Measurements from ENCODE around the gene RALB.

RALB gene

GRCh38 chr2:120252225-120253020 lies at the start of gene RALB:
RALB (plus strand) TSS chr2:120252852; CDS start chr2:120278665, 25,813 bp downstream.
- in situ Hi-C loops (cut with HindIII; ENCODE audit: low sequenced_read_pairs) = no loop called here

GRCh38 chr2:120203251-120204021 lies 49.2 kb upstream of the RALB start:
- in situ Hi-C loops (cut with HindIII; ENCODE audit: low sequenced_read_pairs) = no loop called here

GRCh38 chr2:120204022-120204405 lies 48.6 kb upstream of the RALB start:
- in situ Hi-C loops (cut with HindIII; ENCODE audit: low sequenced_read_pairs) = no loop called here

GRCh38 chr2:120204417-120204816 lies 48.2 kb upstream of the RALB start:
- in situ Hi-C loops (cut with HindIII; ENCODE audit: low sequenced_read_pairs) = no loop called here

DNA sequence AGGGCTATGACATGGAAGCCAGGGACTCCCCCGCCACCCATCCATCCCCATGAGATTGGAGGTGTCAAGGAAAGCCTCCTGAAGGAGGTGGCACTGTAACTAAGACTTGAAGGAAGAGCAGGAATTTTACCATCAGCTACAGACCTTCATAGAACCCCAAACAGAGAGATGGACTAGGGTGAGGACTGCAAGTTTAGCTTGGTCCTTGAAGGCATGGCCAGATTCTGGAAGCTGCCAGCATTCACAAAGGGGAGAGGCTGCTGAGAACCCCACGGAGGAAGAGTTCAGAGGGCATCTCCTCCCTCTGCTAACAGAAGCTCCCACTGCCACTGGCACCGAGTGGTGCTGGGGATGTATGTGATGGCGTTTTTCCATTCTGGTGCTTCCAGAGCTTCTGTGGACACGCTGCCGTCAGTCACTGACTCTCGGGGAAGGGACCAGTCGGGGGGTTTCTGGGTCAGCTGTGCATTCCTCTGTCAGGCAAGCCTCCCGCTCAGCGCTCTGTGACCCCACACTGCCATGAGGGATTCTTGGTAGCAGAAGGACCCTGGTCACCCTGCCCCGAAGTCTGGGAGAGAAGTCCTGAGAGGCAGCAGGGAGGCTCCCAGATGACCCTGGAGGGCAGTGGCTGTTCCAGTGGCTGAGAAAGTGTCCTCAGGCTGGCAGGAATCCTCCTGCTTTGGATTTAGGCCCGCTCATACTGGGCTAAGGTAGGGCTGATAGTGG lies 47.5 kb upstream of the RALB start:
- in situ Hi-C loops (cut with HindIII; ENCODE audit: low sequenced_read_pairs) = no loop called here

- in situ Hi-C loops (cut with HindIII; ENCODE audit: low sequenced_read_pairs) = no loop called here
Observed at GRCh38 chr2:120206022-120206581, 46.5 kb upstream of the RALB start.

DNA sequence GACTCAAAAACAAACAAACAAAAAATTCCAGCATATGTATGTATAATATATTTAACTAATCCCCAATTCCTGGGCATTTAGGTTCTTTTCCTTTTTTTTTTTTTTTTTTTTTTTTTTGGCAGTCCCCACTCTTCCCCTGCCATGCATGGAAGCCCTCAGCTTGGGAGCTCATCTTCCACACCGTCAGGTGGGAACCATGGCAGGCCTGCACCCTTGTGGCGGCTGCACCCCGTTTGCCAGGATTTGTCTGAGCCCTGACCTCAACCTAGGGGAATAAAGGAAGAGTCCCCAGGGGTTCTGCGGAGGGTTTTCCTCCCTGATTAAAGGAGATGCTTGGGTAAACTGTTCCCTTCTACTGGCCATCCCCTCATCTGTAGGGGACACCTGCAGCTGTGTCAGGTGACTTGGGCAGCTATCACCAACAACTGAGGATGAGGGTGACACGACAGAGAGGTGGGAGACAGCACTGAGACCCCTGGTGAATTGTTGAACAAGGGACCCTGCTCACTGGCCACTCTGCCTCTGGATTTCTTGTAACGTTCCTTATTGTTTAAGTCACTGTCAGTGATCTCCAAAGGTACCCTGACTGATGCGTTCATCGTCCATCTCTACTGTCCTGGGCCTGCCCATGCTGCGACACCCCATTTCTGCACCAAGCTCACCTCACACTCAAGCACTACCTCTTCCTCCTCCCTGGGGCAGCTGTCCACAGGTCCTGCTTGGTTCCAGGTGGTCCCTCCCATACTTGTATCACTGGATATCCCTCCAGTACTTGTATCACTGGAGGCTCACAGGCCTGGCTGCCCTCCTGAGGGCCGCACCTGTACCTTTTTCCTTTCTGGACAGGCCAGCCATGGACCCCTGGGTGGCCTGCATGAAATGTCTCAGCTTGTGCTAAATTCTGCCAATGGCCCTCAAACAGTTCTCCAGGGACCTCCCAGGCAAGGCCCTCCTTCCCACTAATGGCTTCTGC lies 44.0 kb upstream of the RALB start:
- in situ Hi-C loops (cut with HindIII; ENCODE audit: low sequenced_read_pairs) = no loop called here

DNA sequence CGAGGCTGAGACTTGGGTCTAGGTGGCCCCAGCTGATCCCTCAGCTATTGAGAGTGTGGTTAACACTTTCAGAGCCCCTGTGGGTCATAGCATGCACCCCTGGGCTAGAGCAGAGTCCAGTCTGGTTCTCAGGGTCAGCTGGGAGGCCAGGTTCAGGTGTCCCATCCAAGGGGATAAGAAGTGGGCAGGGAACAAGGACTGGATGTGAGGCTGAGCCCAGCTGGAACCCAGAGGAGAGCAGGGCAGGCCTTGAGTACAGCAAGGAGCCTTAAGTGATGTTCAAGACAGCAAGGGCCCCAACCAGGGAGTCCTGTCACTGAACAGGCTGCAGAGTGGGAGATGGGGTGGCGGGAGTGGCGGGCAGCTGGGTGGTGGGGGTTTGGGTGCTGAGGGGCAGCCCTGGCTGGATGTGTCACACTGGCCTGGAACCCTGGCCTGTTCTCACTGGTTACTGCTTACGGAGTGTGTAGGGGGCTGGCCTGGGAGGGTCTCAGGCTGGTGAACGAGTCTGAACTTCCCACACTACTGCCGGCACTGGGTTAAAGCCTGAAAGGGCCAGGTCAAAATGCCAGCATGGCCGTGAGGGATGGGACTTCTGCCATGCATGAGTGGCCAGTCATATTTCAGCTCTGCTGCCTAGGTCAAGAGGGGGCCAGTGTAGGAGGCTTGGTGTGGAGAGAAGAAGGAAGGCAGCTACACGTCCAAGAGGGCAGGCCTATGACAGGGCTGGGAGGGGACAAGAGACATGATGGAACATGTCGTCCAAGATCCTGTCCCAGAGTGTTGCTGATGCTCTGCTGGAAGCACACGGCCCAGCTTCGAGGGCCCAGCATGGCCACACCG lies 43.0 kb upstream of the RALB start:
- in situ Hi-C loops (cut with HindIII; ENCODE audit: low sequenced_read_pairs) = no loop called here

DNA sequence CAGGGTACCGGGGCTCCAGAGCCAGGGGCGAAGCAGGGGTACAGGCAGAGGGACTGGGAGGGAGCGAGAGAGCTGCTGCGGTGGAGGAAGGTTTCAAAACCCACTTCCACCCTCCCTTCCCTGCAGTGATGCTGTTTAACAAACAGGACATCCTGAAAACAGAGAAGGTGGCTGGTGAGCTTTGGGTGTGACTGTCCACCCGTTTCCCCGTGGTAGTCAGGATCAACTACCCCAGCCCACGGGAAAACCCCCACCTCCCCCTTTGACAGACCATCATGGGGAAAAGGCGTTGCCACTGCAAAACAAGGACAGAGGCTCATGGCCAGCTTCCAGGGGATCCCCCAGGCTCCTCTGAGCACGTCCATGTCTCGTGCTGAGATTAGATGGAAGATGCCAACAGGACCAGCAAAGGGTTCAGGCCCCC lies 42.4 kb upstream of the RALB start:
- in situ Hi-C loops (cut with HindIII; ENCODE audit: low sequenced_read_pairs) = no loop called here

GRCh38 chr2:120218181-120218580 lies 34.5 kb upstream of the RALB start:
- in situ Hi-C loops (cut with HindIII; ENCODE audit: low sequenced_read_pairs) = no loop called here

- in situ Hi-C loops (cut with HindIII; ENCODE audit: low sequenced_read_pairs) = no loop called here
Observed at GRCh38 chr2:120219291-120219690, 33.4 kb upstream of the RALB start.

- in situ Hi-C loops (cut with HindIII; ENCODE audit: low sequenced_read_pairs) = no loop called here
Observed at GRCh38 chr2:120219766-120220165, 32.9 kb upstream of the RALB start.

DNA sequence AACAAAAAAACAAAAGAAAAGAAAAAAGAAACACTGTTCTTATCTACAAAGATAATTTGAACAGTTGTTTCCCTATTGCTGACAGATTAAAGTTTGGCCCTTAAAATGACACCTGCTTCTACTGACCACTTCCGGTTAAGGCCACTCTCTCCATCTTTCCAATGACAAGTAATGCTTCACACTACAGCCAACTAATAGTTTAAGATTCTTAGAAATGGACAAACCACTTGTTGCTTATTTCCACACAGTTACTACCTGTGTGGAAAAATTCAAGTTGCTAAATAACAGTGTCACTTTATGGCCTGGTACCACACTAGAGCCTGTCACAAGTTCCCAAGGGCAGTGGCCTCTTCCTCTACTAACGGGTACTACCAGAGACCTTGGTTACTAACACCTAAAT lies 31.9 kb upstream of the RALB start:
- in situ Hi-C loops (cut with HindIII; ENCODE audit: low sequenced_read_pairs) = no loop called here

- in situ Hi-C loops (cut with HindIII; ENCODE audit: low sequenced_read_pairs) = no loop called here
Observed at GRCh38 chr2:120221616-120222015, 31.0 kb upstream of the RALB start.

DNA sequence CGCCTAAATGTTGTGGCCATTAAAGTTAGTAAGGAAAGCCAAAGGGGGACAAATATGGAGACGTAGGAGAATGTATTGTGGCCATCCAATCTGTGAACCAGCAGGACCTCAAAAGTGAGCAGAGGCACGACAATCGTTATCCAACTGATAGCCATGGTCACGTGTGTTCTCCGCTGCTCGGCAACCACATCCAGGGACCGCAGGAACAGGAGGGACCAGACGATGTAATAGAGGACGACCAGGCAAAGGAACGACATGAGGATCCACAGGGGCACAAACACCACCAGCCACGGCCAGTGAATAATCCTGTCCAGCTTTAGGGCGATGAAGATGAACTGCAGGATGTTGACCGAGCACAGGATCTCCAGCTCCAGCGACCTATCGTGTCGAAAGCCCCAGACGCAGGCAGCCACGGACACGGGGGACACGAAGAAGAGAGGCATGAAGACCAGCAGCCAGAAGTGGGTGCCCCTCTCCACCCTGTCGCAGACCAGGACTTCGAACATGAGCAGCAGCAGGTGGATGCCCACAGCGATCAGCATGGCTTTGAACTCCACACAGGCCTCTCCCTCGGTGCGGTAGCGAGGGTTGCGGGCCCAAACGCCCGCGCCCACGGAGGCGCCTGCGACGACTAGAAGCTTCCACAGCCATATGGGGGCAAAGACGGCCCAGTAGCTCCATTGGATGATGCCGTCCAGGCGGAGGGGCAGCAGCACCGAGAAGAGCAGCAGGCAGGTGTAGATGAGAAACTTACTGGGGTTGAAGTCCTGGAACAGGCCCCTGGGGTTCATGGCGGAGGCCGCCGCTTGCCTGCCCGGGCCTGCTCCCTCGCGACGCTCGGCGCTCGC lies 30.2 kb upstream of the RALB start:
- in situ Hi-C loops (cut with HindIII; ENCODE audit: low sequenced_read_pairs) = no loop called here

- in situ Hi-C loops (cut with HindIII; ENCODE audit: low sequenced_read_pairs) = no loop called here
Observed at GRCh38 chr2:120223034-120223912, 29.4 kb upstream of the RALB start, which contains the start of gene TMEM185B. TMEM185B (minus strand) TSS chr2:120223400; CDS start chr2:120222976, 424 bp downstream.

- in situ Hi-C loops (cut with HindIII; ENCODE audit: low sequenced_read_pairs) = no loop called here
Observed at GRCh38 chr2:120224256-120224655, 28.4 kb upstream of the RALB start.
